ENCODE results near the gene RALB.
A peak's percentile ranks its signal among the peaks of the same experiment; 100 is the strongest.
"Not testable (repeated sequence)": the region's sequence is repeated elsewhere in the genome, so short reads cannot be mapped to it uniquely, and the experiment has no call there.

RALB gene

DNA sequence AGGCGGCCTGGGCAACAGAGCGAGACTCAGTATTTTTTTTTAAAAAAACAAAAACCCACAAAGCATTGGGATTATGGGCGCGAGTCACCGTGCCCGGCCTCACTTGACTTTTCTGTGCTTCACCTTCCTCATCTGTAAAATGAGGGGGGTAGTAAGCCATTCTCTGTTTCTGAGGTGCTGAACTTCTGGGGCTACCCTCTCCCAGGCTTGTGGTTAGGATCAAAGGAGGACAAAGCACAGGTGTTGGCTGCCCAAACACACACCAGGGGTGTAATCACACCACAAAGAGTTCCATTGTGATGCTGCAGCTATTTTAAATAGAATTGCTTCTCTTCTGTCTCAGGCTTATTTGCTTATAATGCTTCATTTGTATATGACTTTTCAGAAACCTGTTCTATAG, 57.5 kb downstream of the RALB start:
- DNase-seq: no peak
- TF ChIP-seq, protein P1, sequence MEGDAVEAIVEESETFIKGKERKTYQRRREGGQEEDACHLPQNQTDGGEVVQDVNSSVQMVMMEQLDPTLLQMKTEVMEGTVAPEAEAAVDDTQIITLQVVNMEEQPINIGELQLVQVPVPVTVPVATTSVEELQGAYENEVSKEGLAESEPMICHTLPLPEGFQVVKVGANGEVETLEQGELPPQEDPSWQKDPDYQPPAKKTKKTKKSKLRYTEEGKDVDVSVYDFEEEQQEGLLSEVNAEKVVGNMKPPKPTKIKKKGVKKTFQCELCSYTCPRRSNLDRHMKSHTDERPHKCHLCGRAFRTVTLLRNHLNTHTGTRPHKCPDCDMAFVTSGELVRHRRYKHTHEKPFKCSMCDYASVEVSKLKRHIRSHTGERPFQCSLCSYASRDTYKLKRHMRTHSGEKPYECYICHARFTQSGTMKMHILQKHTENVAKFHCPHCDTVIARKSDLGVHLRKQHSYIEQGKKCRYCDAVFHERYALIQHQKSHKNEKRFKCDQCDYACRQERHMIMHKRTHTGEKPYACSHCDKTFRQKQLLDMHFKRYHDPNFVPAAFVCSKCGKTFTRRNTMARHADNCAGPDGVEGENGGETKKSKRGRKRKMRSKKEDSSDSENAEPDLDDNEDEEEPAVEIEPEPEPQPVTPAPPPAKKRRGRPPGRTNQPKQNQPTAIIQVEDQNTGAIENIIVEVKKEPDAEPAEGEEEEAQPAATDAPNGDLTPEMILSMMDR (IDR thresholded peaks at IDR 0.05; ENCODE audit: low read depth, low read length): no peak
- Histone ChIP-seq H3K36me3 (no peaks in the 10 kb centered on the region), H3K27me3 (no peaks in the 10 kb centered on the region), H3K9me3 (no peaks in the 10 kb centered on the region), H3K4me3 (ENCODE audit: low read depth, low read length) (no peak overlapping the region), H3K4me1 (no peaks in the 10 kb centered on the region)

DNA sequence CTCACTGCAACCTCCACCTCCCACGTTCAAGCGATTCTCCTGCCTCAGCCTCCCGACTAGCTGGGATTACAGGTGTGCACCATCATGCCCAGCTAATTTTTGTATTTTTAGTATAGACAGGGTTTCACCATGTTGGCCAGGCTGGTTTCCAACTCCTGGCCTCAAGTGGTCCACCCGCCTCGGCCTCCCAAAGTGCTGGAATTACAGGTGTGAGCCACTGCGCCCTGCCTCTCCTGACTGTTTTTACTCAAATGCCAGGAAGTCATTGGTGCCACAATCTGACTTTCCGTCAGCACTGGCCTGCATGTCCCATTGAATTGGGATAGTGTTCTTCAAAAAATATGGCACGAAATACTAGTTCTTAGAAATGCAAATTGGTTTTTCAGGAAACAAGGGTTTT, 58.2 kb downstream of the RALB start:
- not testable (repeated sequence) for H3K36me3 ChIP-seq; H3K4me3 ChIP-seq (ENCODE audit: low read depth, low read length); H3K27me3 ChIP-seq; DNase-seq; H3K4me1 ChIP-seq; H3K9me3 ChIP-seq

DNA sequence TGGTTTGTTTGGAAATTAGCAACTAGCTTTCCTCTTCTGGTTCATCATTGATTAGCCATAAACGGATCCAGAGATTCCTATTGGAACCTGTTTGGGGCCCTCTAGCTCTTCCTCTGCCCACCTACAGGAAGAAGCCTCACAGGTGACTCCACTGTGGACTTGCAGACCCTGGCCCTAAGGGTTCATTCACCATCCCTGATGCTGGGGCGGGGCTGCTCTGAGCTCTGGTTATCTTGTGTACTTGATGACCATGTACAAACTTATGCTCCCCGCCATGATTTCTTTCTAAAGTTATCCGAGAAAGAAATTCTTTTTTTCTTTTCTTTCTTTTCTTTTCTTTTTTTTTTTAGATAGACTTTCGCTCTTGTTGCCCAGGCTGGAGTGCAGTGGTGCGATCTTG, 59.4 kb downstream of the RALB start:
- DNase-seq: no peak
- Histone ChIP-seq H3K9me3 (no peaks in the 10 kb centered on the region), H3K4me3 (ENCODE audit: low read depth, low read length) (no peak overlapping the region), H3K27me3 (no peaks in the 10 kb centered on the region), H3K4me1 (no peaks in the 10 kb centered on the region), H3K36me3 (no peaks in the 10 kb centered on the region)
- TF ChIP-seq, protein P1 (IDR thresholded peaks at IDR 0.05; ENCODE audit: low read depth, low read length): no peak

DNA sequence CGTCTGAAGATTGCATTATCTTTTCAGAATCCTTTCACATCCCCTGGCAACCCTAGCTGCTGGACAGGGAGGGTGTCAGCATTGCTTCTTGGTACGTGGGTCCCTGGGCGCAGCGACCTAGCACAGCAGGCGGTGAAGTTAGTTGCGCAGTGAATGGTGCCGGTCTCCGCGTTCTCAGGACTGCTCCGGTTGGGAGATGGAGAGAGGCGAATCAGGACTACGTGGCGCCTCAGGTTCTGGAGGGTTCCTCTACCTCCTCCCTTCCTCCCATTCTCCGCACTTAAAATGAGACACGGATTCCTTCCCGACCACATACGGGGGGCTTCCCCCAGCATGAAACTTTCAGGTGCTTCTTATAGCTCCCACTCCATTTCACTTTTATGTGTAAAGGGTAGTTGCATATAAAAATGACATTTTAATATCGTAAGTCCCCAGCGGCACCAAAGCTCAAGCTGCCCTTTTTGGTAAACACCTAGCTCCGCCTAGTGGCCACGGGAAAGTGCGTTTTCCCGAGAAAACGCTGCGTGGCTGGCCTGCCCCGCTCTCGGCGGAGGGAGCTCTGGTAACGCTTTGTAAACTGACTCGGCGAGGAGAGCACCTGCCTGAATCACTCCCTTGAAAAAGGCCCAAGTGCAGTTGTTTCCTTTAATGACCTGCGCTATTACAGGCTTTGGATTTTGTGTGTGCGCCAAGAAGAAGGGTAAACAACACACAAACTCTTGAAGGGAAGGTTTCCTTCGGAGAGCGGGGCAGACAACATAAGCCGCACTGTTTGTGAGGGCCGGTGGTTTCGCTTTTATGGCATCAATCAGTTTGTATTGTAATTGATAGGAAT, 60.4 kb downstream of the RALB start:
- Histone ChIP-seq H3K4me3 (ENCODE audit: low read depth, low read length) (peak overlapping the region; percentile 50), H3K9me3 (no peaks in the 10 kb centered on the region), H3K4me1 (no peaks in the 10 kb centered on the region), H3K27me3 (no peaks in the 10 kb centered on the region), H3K36me3 (no peaks in the 10 kb centered on the region)
- DNase-seq: peak; percentile 67
- TF ChIP-seq, protein P1 (IDR thresholded peaks at IDR 0.05; ENCODE audit: low read depth, low read length): peak; percentile 75

DNA sequence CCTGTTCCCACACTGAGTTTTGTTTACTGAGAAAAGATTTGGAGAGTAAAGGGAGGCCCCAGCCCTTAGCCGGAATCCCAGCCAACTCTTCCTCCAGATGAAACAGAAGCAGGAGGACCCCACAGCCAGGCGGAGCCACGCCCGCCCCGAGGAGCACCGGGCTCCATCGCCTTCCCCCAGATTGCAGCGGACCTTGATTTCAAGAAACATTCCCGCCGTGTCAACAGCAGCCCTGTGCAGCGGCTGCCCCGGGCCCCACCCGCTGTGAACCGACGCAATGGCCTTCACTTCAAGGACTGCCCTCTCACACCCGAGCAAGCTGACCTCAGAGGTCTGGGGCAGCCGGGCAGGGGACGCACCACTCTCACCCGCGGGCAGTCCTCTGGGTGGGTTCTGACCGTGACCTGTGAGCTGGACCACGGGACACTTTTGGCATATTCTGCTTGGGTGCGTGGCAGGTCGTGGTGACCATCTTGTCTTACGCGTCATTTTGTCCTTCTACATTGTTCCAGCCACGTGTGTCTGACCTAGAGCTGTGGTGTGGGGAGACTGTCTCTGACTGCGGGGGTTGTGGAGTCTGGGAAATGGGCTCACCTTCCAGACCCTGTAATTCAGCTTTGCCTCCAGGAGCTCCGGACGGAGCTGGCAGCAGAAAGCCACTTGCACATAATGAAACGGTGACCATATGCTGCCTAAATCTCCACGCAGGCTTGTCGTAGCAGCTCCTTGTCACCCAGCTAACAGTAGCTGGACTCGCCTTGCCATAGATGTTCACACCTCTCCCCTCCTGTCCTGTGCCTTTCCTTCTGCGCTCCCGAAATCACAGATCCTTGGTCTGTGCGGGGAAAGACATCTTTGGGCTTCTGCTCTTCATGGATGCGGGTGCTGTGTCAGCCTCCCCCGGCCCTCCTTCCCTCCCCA, 61.3 kb downstream of the RALB start:
- TF ChIP-seq, protein P1 (IDR thresholded peaks at IDR 0.05; ENCODE audit: low read depth, low read length): no peak
- Histone ChIP-seq H3K4me3 (ENCODE audit: low read depth, low read length) (no peak overlapping the region), H3K4me1 (no peaks in the 10 kb centered on the region), H3K9me3 (no peaks in the 10 kb centered on the region), H3K36me3 (no peaks in the 10 kb centered on the region), H3K27me3 (no peaks in the 10 kb centered on the region)
- DNase-seq: no peak

DNA sequence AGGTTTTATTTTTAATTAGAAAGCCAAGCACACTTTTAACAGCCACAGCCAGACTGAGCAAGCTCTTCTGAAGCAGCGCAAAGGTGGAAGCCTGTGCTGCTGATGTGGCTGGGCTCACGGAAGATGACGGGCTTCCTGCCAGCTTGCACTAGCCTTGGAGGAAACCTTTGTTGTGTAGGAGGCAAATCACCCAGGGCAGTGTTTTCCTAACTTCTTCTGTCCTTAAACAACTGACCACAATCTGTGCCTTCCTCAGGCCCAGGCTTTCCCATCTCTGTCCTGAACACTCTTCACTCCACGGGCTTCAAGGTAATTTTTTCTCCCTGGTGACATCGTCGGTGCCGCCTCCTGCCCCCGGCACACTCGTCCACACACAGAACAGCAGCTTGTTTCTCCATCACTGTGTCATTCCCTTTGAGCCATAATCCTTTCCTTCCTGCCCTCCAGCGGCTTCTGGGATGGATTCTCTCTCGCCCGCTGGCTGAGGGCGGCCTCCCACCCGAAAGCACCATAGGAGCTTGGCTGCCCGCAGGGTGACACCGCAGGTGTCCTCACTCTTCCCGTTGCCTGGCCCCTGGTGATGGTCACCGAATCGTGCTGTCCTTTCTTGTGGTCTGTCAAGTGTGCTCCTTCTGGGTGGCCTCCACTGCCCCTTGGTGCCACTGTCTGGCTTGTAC, 62.2 kb downstream of the RALB start:
- TF ChIP-seq, protein P1 (IDR thresholded peaks at IDR 0.05; ENCODE audit: low read depth, low read length): no peak
- Histone ChIP-seq H3K27me3 (no peaks in the 10 kb centered on the region), H3K36me3 (no peaks in the 10 kb centered on the region), H3K9me3 (no peaks in the 10 kb centered on the region), H3K4me3 (ENCODE audit: low read depth, low read length) (no peak overlapping the region), H3K4me1 (no peaks in the 10 kb centered on the region)
- DNase-seq: no peak

Measured in BE2C (cell line).